NCI-H2196 treated with DMSO at 0.1 percent for 48 hours (cell line): ENCODE measurements around the gene FANCD2.
"Not testable (repeated sequence)": the region's sequence is repeated elsewhere in the genome, so short reads cannot be mapped to it uniquely, and the experiment has no call there.

ENCODE experiments used
- DNase-seq: peaks from one replicate; lab custom pipeline; 2025; ENCODE audit not compliant: unreplicated experiment; lab: John Stamatoyannopoulos, UW

The FANCD2 gene

GRCh38 chr3:10012106-10012505 is 14.1 kb upstream of the FANCD2 start:
- no peak for DNase-seq

- DNase-seq: no peak
These were observed 10.8 kb upstream of the FANCD2 start for GRCh38 chr3:10015461-10015904.

- DNase-seq: no peak
These were observed 8.5 kb upstream of the FANCD2 start for GRCh38 chr3:10017636-10018292.

GRCh38 chr3:10018806-10019205 is 7.4 kb upstream of the FANCD2 start:
- not testable (repeated sequence) for DNase-seq

GRCh38 chr3:10019326-10019725 is 6.9 kb upstream of the FANCD2 start:
- no peak for DNase-seq

GRCh38 chr3:10021856-10022775 is 4.1 kb upstream of the FANCD2 start:
- DNase-seq: no peak

GRCh38 chr3:10023587-10024310 is 2.5 kb upstream of the FANCD2 start:
- no peak for DNase-seq

GRCh38 chr3:10025205-10026083 is 793 bp upstream of the FANCD2 start:
- no peak for DNase-seq

- no peak for DNase-seq
These were observed 14.8 kb downstream of the FANCD2 start for GRCh38 chr3:10041034-10041433.

GRCh38 chr3:10047876-10048275 is 21.6 kb downstream of the FANCD2 start:
- DNase-seq: no peak

- DNase-seq: not testable (repeated sequence)
These were observed 26.8 kb downstream of the FANCD2 start for GRCh38 chr3:10053054-10053453.

- DNase-seq: no peak
These were observed 28.9 kb downstream of the FANCD2 start for GRCh38 chr3:10055097-10055496.

GRCh38 chr3:10070077-10070476 is 43.8 kb downstream of the FANCD2 start:
- not testable (repeated sequence) for DNase-seq

- DNase-seq: no peak
These were observed 48.4 kb downstream of the FANCD2 start for GRCh38 chr3:10074666-10075065.

GRCh38 chr3:10081871-10082270 is 55.6 kb downstream of the FANCD2 start:
- no peak for DNase-seq

GRCh38 chr3:10085738-10086137 is 59.5 kb downstream of the FANCD2 start:
- no peak for DNase-seq

GRCh38 chr3:10088256-10088655 is 62.0 kb downstream of the FANCD2 start:
- DNase-seq: no peak

GRCh38 chr3:10090179-10090578 is 63.9 kb downstream of the FANCD2 start:
- no peak for DNase-seq

GRCh38 chr3:10090774-10091173 is 64.5 kb downstream of the FANCD2 start:
- DNase-seq: not testable (repeated sequence)

GRCh38 chr3:10091387-10091786 is 65.2 kb downstream of the FANCD2 start:
- not testable (repeated sequence) for DNase-seq

- DNase-seq: no peak
These were observed 67.4 kb downstream of the FANCD2 start for GRCh38 chr3:10093678-10094077.
